ENCODE measurements around the gene C9.

DNA sequence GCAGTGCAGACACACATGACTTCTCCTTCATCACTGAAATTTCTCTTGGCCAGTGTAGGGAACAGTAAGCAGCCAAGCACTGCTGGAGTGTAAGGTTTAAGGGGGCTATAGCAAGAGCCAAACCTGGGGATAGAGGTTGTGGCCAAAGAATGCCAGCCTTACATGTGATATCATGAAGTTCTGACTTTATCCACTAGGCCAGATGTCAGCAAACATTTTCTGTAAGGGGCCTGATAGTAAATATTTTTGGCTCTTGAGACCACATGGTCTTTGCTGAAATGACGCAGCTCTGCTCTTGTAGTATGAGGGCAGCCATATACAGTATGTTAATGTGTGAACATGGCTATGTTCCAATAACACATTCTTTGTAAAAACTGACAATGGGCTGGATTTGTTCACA, 115.2 kb downstream of the C9 start:
- TF ChIP-seq, protein P1, sequence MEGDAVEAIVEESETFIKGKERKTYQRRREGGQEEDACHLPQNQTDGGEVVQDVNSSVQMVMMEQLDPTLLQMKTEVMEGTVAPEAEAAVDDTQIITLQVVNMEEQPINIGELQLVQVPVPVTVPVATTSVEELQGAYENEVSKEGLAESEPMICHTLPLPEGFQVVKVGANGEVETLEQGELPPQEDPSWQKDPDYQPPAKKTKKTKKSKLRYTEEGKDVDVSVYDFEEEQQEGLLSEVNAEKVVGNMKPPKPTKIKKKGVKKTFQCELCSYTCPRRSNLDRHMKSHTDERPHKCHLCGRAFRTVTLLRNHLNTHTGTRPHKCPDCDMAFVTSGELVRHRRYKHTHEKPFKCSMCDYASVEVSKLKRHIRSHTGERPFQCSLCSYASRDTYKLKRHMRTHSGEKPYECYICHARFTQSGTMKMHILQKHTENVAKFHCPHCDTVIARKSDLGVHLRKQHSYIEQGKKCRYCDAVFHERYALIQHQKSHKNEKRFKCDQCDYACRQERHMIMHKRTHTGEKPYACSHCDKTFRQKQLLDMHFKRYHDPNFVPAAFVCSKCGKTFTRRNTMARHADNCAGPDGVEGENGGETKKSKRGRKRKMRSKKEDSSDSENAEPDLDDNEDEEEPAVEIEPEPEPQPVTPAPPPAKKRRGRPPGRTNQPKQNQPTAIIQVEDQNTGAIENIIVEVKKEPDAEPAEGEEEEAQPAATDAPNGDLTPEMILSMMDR (IDR thresholded peaks at IDR 0.05; ENCODE audit: low read depth, low read length, poor library complexity, severe bottlenecking), result no peak
- no peak for TF ChIP-seq EZH2phosphoT487 (IDR thresholded peaks at IDR 0.05; ENCODE audit: borderline replicate concordance, low read length)

Measured in DOHH2 (cell line).